ENCODE data around the gene ST3GAL6. TPM values are rescaled to one million over a fixed set of nuclear protein-coding genes. Genes with fewer than 3 reads are reported as not detected.
A peak's percentile ranks its signal among the peaks of the same experiment; 100 is the strongest.

The ST3GAL6 gene
- total and polyA plus RNA-seq, 2 of the 13 experiments (the other 11 are each of a cell fraction or from before 2014, with no cell fraction given): 17.5 to 23.2 TPM

DNA sequence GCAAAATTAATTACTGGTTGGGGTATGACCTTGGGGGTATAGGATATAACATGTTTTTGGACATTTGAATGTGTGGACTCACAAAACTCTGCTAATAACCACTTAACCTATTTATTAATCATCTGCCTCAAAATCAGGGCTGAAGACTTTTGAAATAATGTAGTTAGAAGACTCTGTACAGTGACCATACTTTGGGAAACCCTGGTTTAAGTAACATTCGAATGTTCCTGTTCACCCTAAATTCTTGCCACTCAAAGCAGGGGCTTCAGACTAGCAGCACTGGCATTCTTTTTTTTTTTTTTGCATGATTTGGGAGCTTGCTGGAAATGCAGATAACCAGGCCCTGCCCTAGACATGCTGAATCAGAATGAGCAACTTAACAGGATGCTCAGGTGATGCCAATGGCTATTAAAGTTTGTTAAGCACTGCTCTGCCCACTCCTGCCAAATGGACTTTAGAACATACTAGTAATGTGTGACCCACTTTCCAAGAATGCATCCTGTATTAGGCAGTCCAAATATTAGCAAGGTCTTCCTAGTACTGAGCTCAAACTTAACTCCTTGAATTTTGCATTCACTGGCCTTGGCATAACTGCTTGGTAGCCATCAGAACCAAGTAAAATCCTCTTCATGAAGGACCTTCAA is 12.7 kb upstream of the ST3GAL6 start:
- Histone ChIP-seq H3K27me3 (ENCODE audit: control insufficient read depth in 1 of 2, insufficient read depth in 2 of 2, low read length in 2 of 2) (no peaks in the 10 kb centered on the region), H3K9me3 (ENCODE audit: low read length) (no peaks in the 10 kb centered on the region), H4K20me1 (ENCODE audit: insufficient read depth, low read length) (peaks cover 5% of the 10 kb centered on the region; the same call in 1 of the 2 replicates), H3K4me2 (ENCODE audit: low read depth, low read length) (no peak overlapping the region), H3K4me3 (replicated peaks in 1 of 3; ENCODE audit: insufficient read depth in 1 of 3, low read depth in 2 of 3, low read length in 3 of 3) (no peak overlapping the region), H3K27ac (ENCODE audit: extremely low read length, insufficient read depth, low read length) (no peak overlapping the region), H2AFZ (ENCODE audit: low read length) (no peak overlapping the region), H3K36me3 (replicated peaks in 1 of 2; ENCODE audit: control insufficient read depth in 1 of 2, insufficient read depth in 2 of 2, low read length in 2 of 2) (no peaks in the 10 kb centered on the region; a peak in 1 of 5 replicates), H3K9ac (ENCODE audit: insufficient read depth, low read depth, low read length) (no peak overlapping the region), H3K4me1 (ENCODE audit: insufficient read depth, low read length) (peaks cover 52% of the 10 kb centered on the region), H3K79me2 (ENCODE audit: insufficient read depth, low read length) (peaks cover 65% of the 10 kb centered on the region)
- FAIRE-seq (peak; percentile 8), ATAC-seq (peak; percentile 95), DNase-seq (ENCODE audit: low spot score) (peak; percentile 70)
- CTCF ChIA-PET (ENCODE audit: low intra/inter-chr PET ratio, low total read pairs): no interaction called here
- 86% methylated on average over 1 of the region's 1 CpG for WGBS (ENCODE audit: low lambda C conversion rate)
- POLR2A ChIA-PET: no interaction called here
- BruUV-seq (replicated peaks): no TSS peak
- intact Hi-C loops (cut with micrococcal nuclease; ENCODE audit: unreplicated experiment): no loop called here
- in situ Hi-C loops (cut with HindIII; ENCODE audit: extremely low pct_ligation_motif_present, low pct_unique_long_range_greater_than_20kb): no loop called here
- TF ChIP-seq REPIN1 (CRISPR knock-in tag; IDR thresholded peaks at IDR 0.05; ENCODE audit: borderline replicate concordance, low read depth): no peak
- peak; percentile 67 for TF ChIP-seq HNF4A (CRISPR knock-in tag; IDR thresholded peaks at IDR 0.05)
- TF ChIP-seq ARID2 (CRISPR knock-in tag; IDR thresholded peaks at IDR 0.05; ENCODE audit: borderline replicate concordance): no peak
- peak; percentile 17; the same call in 1 of the 2 replicates for TF ChIP-seq SALL1 (CRISPR knock-in tag; IDR thresholded peaks at IDR 0.05)
- no peak for TF ChIP-seq SOX13 (IDR thresholded peaks at IDR 0.05)
- TF ChIP-seq SOX13 (CRISPR knock-in tag; conservative IDR thresholded peaks at IDR 0.05 in 1 of 2, IDR thresholded peaks at IDR 0.05 in 1 of 2): peak in 1 of 2 experiments; percentile 35; a peak in 1 of 4 replicates
- no peak for TF ChIP-seq ZNF468 (CRISPR knock-in tag; IDR thresholded peaks at IDR 0.05)
- peak; percentile 66 for TF ChIP-seq FOSL2 (CRISPR knock-in tag; IDR thresholded peaks at IDR 0.05)
- no peak for TF ChIP-seq RBAK (CRISPR knock-in tag; IDR thresholded peaks at IDR 0.05)
- no peak for TF ChIP-seq ZNF83 (CRISPR knock-in tag; IDR thresholded peaks at IDR 0.05; ENCODE audit: borderline replicate concordance)
- TF ChIP-seq TAF1 (CRISPR knock-in tag; IDR thresholded peaks at IDR 0.05): no peak
- no peak for TF ChIP-seq ZNF136 (CRISPR knock-in tag; IDR thresholded peaks at IDR 0.05; ENCODE audit: low read depth)
- peak; percentile 23; the same call in 1 of the 2 replicates for TF ChIP-seq ETV5 (CRISPR knock-in tag; IDR thresholded peaks at IDR 0.05; ENCODE audit: borderline replicate concordance)
- no peak for TF ChIP-seq ISX (CRISPR knock-in tag; conservative IDR thresholded peaks at IDR 0.05)
- TF ChIP-seq, protein P1, sequence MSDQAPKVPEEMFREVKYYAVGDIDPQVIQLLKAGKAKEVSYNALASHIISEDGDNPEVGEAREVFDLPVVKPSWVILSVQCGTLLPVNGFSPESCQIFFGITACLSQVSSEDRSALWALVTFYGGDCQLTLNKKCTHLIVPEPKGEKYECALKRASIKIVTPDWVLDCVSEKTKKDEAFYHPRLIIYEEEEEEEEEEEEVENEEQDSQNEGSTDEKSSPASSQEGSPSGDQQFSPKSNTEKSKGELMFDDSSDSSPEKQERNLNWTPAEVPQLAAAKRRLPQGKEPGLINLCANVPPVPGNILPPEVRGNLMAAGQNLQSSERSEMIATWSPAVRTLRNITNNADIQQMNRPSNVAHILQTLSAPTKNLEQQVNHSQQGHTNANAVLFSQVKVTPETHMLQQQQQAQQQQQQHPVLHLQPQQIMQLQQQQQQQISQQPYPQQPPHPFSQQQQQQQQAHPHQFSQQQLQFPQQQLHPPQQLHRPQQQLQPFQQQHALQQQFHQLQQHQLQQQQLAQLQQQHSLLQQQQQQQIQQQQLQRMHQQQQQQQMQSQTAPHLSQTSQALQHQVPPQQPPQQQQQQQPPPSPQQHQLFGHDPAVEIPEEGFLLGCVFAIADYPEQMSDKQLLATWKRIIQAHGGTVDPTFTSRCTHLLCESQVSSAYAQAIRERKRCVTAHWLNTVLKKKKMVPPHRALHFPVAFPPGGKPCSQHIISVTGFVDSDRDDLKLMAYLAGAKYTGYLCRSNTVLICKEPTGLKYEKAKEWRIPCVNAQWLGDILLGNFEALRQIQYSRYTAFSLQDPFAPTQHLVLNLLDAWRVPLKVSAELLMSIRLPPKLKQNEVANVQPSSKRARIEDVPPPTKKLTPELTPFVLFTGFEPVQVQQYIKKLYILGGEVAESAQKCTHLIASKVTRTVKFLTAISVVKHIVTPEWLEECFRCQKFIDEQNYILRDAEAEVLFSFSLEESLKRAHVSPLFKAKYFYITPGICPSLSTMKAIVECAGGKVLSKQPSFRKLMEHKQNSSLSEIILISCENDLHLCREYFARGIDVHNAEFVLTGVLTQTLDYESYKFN (CRISPR knock-in tag; conservative IDR thresholded peaks at IDR 0.05): 0 out of 2 replicates have a peak, but pooled peaks have one; percentile 19
- no peak for TF ChIP-seq ZNF431 (CRISPR knock-in tag; IDR thresholded peaks at IDR 0.05; ENCODE audit: borderline replicate concordance, low read depth)
- no peak for TF ChIP-seq ZFP41 (CRISPR knock-in tag; IDR thresholded peaks at IDR 0.05; ENCODE audit: borderline replicate concordance)
- TF ChIP-seq JUN (CRISPR knock-in tag; IDR thresholded peaks at IDR 0.05): no peak
- TF ChIP-seq LCORL (IDR thresholded peaks at IDR 0.05): no peak
- no peak for TF ChIP-seq LCORL (CRISPR knock-in tag; IDR thresholded peaks at IDR 0.05)
- TF ChIP-seq RBM22 (optimal IDR thresholded peaks at IDR 0.05; ENCODE audit: low read length): peak; percentile 25
- TF ChIP-seq RARA (CRISPR knock-in tag; IDR thresholded peaks at IDR 0.05): 0 out of 2 replicates have a peak, but pooled peaks have one; percentile 15
- TF ChIP-seq TEAD3 (CRISPR knock-in tag; optimal IDR thresholded peaks at IDR 0.05; ENCODE audit: borderline replicate concordance): peak; percentile 71
